ENCODE results near the gene COPS6.

Gene COPS6

DNA sequence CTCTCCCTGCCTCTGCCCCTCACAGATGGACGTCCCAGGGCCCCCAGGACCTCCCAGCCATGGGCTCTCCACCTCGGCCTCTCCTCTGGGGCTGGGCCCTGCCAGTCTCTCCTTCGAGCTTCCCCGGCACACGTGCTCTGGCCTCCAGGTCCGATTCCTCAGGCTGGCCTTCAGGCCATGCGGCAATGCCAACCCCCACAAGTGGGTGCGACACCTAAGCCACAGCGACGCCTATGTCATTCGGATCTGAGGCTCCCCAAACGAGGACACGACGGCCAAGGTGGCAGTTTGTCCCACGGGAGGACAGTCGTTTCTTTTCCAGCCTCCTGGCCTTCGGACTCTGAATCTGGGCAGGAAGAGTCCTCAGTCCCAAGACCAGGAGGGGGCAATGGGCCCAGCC, 17.9 kb downstream of the COPS6 start:
- TF ChIP-seq, protein P1, sequence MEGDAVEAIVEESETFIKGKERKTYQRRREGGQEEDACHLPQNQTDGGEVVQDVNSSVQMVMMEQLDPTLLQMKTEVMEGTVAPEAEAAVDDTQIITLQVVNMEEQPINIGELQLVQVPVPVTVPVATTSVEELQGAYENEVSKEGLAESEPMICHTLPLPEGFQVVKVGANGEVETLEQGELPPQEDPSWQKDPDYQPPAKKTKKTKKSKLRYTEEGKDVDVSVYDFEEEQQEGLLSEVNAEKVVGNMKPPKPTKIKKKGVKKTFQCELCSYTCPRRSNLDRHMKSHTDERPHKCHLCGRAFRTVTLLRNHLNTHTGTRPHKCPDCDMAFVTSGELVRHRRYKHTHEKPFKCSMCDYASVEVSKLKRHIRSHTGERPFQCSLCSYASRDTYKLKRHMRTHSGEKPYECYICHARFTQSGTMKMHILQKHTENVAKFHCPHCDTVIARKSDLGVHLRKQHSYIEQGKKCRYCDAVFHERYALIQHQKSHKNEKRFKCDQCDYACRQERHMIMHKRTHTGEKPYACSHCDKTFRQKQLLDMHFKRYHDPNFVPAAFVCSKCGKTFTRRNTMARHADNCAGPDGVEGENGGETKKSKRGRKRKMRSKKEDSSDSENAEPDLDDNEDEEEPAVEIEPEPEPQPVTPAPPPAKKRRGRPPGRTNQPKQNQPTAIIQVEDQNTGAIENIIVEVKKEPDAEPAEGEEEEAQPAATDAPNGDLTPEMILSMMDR (IDR thresholded peaks at IDR 0.05; ENCODE audit: borderline replicate concordance, control extremely low read depth, extremely low read depth, insufficient read depth, missing control alignments) = no peak
- no peak for DNase-seq (ENCODE audit: low spot score)
- in situ Hi-C loops (cut with MboI; ENCODE audit: low sequenced_read_pairs, unreplicated experiment) = no loop called here

DNA sequence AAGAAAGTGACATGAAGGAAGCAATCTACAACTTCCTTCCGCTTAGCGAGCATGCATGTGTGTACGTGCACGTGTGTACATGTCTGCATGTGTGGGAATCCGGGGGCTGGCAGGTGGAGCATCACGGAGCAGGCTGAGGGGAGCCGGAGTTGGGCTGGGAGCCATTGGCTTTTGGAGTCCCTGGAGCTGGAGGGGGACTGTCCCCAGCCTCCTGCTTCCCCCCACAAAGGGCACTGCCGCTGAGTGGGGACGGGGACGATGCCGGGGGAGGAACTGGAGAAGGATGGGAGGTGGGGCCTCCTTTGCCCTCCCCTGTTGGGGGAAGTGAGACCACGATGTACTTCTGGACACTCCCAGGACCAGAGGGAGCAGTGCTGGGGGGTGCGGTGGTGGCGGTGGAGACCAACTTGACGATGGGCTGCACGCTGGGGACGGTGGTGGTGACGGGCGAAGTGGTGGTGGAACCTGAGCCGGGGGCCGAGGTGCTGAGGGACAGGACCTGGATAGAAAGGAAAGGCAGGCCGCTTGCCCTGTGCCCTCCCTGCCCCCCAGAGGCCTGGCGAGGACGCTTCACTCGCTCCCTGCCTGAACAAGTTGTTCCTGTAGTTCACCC, 18.5 kb downstream of the COPS6 start:
- TF ChIP-seq, protein P1 (IDR thresholded peaks at IDR 0.05; ENCODE audit: borderline replicate concordance, control extremely low read depth, extremely low read depth, insufficient read depth, missing control alignments) = no peak
- in situ Hi-C loops (cut with MboI; ENCODE audit: low sequenced_read_pairs, unreplicated experiment) = no loop called here
- no peak for DNase-seq (ENCODE audit: low spot score)

DNA sequence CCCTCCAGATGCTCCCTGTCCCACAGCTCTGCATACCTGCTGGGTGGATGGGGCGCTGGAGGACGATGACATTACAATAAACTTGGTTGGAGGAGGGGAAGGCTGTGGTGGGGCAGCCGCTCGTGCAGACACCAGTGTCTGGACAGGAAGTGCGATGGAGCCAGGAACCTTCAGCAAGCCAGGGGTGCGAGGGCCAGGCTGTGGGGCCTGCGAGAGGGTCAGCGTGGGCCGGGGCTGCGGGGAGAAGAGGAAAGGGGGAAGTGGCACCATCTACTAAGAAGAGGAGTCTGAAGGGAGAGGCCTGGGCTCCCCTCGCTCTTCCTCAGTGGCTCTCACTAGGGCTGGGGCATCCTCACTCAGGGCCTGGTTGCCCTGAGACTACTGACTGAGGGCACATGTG, 19.1 kb downstream of the COPS6 start:
- in situ Hi-C loops (cut with MboI; ENCODE audit: low sequenced_read_pairs, unreplicated experiment) = no loop called here
- TF ChIP-seq, protein P1 (IDR thresholded peaks at IDR 0.05; ENCODE audit: borderline replicate concordance, control extremely low read depth, extremely low read depth, insufficient read depth, missing control alignments) = no peak
- DNase-seq (ENCODE audit: low spot score) = no peak

DNA sequence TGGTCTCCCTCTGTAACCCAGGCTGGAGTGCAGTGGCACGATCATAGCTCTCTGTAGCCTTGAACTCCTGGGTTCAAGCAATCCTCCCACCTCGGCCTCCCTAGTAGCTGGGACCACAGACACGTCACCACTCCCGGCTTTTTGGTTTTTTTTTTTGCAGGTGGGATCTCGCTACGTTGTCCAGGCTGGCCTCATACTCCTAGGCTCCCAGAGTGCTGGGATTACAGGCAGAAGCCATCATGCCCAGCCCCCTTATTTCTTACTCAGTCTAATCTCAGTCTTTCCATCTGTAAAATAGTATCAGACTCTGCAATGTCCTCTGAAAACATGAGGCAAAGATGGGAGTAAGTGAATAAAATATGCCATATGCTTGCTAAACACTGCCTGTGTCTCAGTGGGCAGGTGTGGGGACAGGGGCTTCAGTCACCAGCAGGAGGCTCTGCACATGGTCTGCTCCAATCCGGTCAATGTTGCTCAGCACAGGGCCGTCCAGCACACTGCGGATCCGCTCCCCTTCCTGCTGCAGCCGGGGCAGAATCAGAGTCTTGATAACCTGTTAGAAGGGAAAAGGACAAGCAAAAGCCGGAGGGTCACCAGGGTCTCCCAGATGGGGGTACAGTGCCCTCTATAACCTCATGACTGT, 20.9 kb downstream of the COPS6 start:
- in situ Hi-C loops (cut with MboI; ENCODE audit: low sequenced_read_pairs, unreplicated experiment) = no loop called here
- TF ChIP-seq, protein P1 (IDR thresholded peaks at IDR 0.05; ENCODE audit: borderline replicate concordance, control extremely low read depth, extremely low read depth, insufficient read depth, missing control alignments) = no peak
- DNase-seq (ENCODE audit: low spot score) = no peak

DNA sequence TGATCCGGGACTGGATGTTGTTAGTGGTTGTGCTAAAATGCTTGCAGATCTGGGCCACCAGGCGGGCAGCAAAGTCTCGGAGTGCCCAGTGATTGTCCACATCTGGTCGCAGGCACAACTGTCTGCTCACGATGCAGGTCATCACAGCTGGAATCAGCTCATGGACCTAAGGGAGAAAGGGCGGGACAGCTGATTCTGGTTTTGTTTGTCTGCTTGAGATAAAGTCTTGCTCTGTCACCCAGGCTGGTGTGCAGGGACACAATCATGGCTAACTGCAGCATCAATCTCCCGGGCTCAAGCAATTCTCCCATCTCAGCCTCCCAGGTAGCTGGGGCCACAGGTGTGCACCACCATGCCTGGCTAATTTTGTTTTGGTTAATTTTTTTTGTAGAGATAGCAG, 22.4 kb downstream of the COPS6 start:
- in situ Hi-C loops (cut with MboI; ENCODE audit: low sequenced_read_pairs, unreplicated experiment) = no loop called here
- DNase-seq (ENCODE audit: low spot score) = no peak
- TF ChIP-seq, protein P1 (IDR thresholded peaks at IDR 0.05; ENCODE audit: borderline replicate concordance, control extremely low read depth, extremely low read depth, insufficient read depth, missing control alignments) = no peak

DNA sequence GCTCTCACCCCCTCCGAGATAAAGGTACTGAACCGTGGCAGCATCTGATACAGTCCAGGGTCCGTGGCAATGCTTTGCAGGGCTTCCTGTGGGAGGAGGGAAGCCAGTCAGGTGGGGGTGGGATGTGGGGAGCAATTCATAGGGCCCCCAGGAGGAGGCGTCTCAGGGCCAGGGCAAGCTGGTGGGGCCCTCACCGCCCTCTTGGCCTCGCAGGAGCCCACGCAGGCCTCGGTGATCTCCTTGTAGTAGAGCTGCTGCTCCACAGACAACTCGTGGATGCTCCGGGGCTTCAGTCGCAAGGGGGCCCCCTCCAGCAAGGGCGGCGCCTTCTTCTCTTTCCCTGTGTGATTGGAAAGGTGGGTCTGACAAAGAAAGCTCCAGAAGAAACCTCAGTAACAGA, 23.1 kb downstream of the COPS6 start:
- no peak for DNase-seq (ENCODE audit: low spot score)
- in situ Hi-C loops (cut with MboI; ENCODE audit: low sequenced_read_pairs, unreplicated experiment) = no loop called here
- TF ChIP-seq, protein P1 (IDR thresholded peaks at IDR 0.05; ENCODE audit: borderline replicate concordance, control extremely low read depth, extremely low read depth, insufficient read depth, missing control alignments) = no peak

Data from GM13976 (cell line).